K562 (cell line): Measurements from ENCODE around the gene JSRP1. TPM values are rescaled to one million over a fixed set of nuclear protein-coding genes. Genes with fewer than 3 reads are reported as not detected.
A peak's percentile ranks its signal among the peaks of the same experiment; 100 is the strongest.

Source experiments
- ATAC-seq: fragments of 200-7000 bp; cut with Tn5 transposase; 3 replicates; pipeline ENCODE4 v1.9.1; 2020; ENCODE audit warnings: moderate library complexity
- BruUV-seq: library from RNA; stranded (reverse); fragments of 400-500 nt; replicated peaks from 2 replicates; lab custom pipeline; 2021; lab: Mats Ljungman, UMichigan
- CTCF ChIA-PET: fragments of 300-600 bp; formaldehyde crosslinking; extraction: SDS; loops from one replicate; lab custom pipeline; 2021; ENCODE audit warnings: low intra/inter-chr PET ratio; lab: Yijun Ruan, JAX
- POLR2A ChIA-PET: fragments of 300-600, 350-650 bp; sonication (Branson Sonifier 250); formaldehyde crosslinking; extraction: SDS; loops from one replicate; lab custom pipeline; 2021; ENCODE audit warnings: antibody characterized with exemption, inconsistent platforms; lab: Yijun Ruan, JAX
- DNase-seq, 4 experiments: peaks; one replicate each; pipeline versions ENCODE4 v3.0.0 to v3.0.0-alpha.2; 2011 to 2018; ENCODE audit warnings: low spot score in 3 of 4, mixed read lengths in 3 of 4; ENCODE audit errors: extremely low read depth in 1 of 4
- FAIRE-seq: peaks from 2 replicates; lab custom pipeline; 2011; peaks lifted over from hg19 to GRCh38; lab: Jason Lieb, UNC
- H2AFZ ChIP-seq: 2 replicates; pipeline ENCODE4 v1.6.0; 2011; ENCODE audit warnings: low read depth, low read length, control low read depth, inconsistent platforms
- H3K27ac ChIP-seq: fragments of 200-600 bp; 3 replicates; pipeline ENCODE4 v1.8.0; 2011; ENCODE audit warnings: low read depth, mild to moderate bottlenecking, control low read depth, inconsistent platforms, low read length, moderate library complexity, mixed read lengths; ENCODE audit errors: extremely low read depth
- H3K27me3 ChIP-seq, 2 experiments: fragments of 300-600 bp in 1 of 2; 2 replicates in 1 of 2; 3 replicates in 1 of 2; pipeline versions ENCODE4 v1.6.0 to v1.8.0; 2011; ENCODE audit warnings: inconsistent platforms in 2 of 2, low read length in 2 of 2, mild to moderate bottlenecking in 1 of 2, mixed read lengths in 1 of 2, moderate library complexity in 1 of 2; ENCODE audit not compliant: control insufficient read depth in 2 of 2, insufficient read depth in 2 of 2
- H3K36me3 ChIP-seq: fragments of 300-600 bp; 3 replicates; pipeline ENCODE4 v1.8.0; 2011; ENCODE audit warnings: mild to moderate bottlenecking, low read length, inconsistent platforms; ENCODE audit not compliant: control insufficient read depth, insufficient read depth
- H3K4me1 ChIP-seq, 2 experiments: fragments of 200-600 bp in 1 of 2; replicated peaks in 1 of 2; 2 replicates in 1 of 2; 3 replicates in 1 of 2; pipeline versions ENCODE4 v1.5.1 to v1.8.0; 2011; ENCODE audit warnings: inconsistent platforms in 2 of 2, low read length in 2 of 2, mild to moderate bottlenecking in 1 of 2, mixed read lengths in 1 of 2, moderate library complexity in 1 of 2; ENCODE audit not compliant: control insufficient read depth in 2 of 2, insufficient read depth in 2 of 2
- H3K4me2 ChIP-seq: 2 replicates; pipeline ENCODE4 v1.6.1; 2011; ENCODE audit warnings: low read length, control low read depth, inconsistent platforms, mixed read lengths; ENCODE audit not compliant: insufficient read depth
- H3K4me3 ChIP-seq: fragments of 200-600 bp; sonication (generic), shearing (Covaris generic); 2 replicates; pipeline ENCODE4 v1.5.1; 2016; ENCODE audit warnings: control low read depth, inconsistent platforms
- H3K79me2 ChIP-seq: fragments of 200-600 bp; 3 replicates; pipeline ENCODE4 v1.8.0; 2011; ENCODE audit warnings: low read length, inconsistent platforms; ENCODE audit not compliant: control insufficient read depth, insufficient read depth
- H3K9ac ChIP-seq, 2 experiments: 2 replicates each; pipeline versions ENCODE4 v1.6.0 to v1.6.1; 2011; ENCODE audit warnings: low read depth in 2 of 2, low read length in 2 of 2, control low read depth in 1 of 2, inconsistent platforms in 1 of 2, mild to moderate bottlenecking in 1 of 2, mixed read lengths in 1 of 2; ENCODE audit not compliant: insufficient read depth in 1 of 2
- H3K9me1 ChIP-seq: one replicate; pipeline ENCODE4 v1.6.0; 2011; ENCODE audit warnings: inconsistent platforms, mild to moderate bottlenecking, low read length, moderate library complexity; ENCODE audit not compliant: control insufficient read depth, insufficient read depth
- H3K9me3 ChIP-seq: replicated peaks from 2 replicates; pipeline ENCODE4 v1.5.1; 2011; ENCODE audit warnings: low read depth, low read length, inconsistent platforms; ENCODE audit not compliant: control insufficient read depth, insufficient read depth
- H4K20me1 ChIP-seq: replicated peaks from 2 replicates; pipeline ENCODE4 v1.6.1; 2011; ENCODE audit warnings: low read length, inconsistent platforms, mixed read lengths; ENCODE audit not compliant: control insufficient read depth, insufficient read depth
- BCLAF1 ChIP-seq, 2 experiments: fragments of 450-650 bp in 1 of 2; IDR thresholded peaks; 2 replicates each; pipeline ENCODE4 v1.6.1; 2011 to 2017; ENCODE audit warnings: low read depth in 2 of 2, antibody characterized with exemption in 1 of 2, borderline replicate concordance in 1 of 2, low read length in 1 of 2, mild to moderate bottlenecking in 1 of 2, mixed read lengths in 1 of 2; ENCODE audit not compliant: control insufficient read depth in 1 of 2
- FOXK2 ChIP-seq, 2 experiments: fragments of 450-650 bp; IDR thresholded peaks in 1 of 2; conservative IDR thresholded peaks in 1 of 2; 2 replicates each; pipeline ENCODE4 v1.6.1; 2016; ENCODE audit warnings: low read depth in 2 of 2, mild to moderate bottlenecking in 1 of 2
- KDM1A ChIP-seq, 2 experiments: fragments of 450-650 bp; IDR thresholded peaks; 2 replicates each; pipeline ENCODE4 v1.6.1; 2016; ENCODE audit warnings: mild to moderate bottlenecking in 2 of 2
- MITF ChIP-seq: IDR thresholded peaks from 2 replicates; pipeline ENCODE4 v1.6.1; 2014; ENCODE audit warnings: antibody characterized with exemption
- MXI1 ChIP-seq: IDR thresholded peaks from 2 replicates; pipeline ENCODE4 v1.6.1; 2011; ENCODE audit warnings: low read depth, mild to moderate bottlenecking, improper control_type of control experiment, low read length
- NFATC3 ChIP-seq: fragments of 450-650 bp; IDR thresholded peaks from 2 replicates; pipeline ENCODE4 v1.6.1; 2017; ENCODE audit warnings: mild to moderate bottlenecking
- NR4A1 ChIP-seq, 2 experiments: fragments of 250-450 bp in 1 of 2; fragments of 450-650 bp in 1 of 2; sonication (Bioruptor Pico) in 1 of 2; IDR thresholded peaks; 2 replicates each; pipeline versions ENCODE4 v1.4.0 to v1.6.1; 2016 to 2020; ENCODE audit warnings: mild to moderate bottlenecking in 2 of 2, missing compliant biosample characterization in 1 of 2, missing genetic modification characterization in 1 of 2, moderate library complexity in 1 of 2
- PHF20 ChIP-seq: fragments of 450-650 bp; IDR thresholded peaks from 2 replicates; pipeline ENCODE4 v1.6.1; 2018; ENCODE audit not compliant: partially characterized antibody
- RERE ChIP-seq: sonication (generic); formaldehyde crosslinking; IDR thresholded peaks from 2 replicates; pipeline ENCODE4 v1.8.0; 2023; ENCODE audit warnings: missing genetic modification reagents, mild to moderate bottlenecking, borderline replicate concordance
- THAP7 ChIP-seq: fragments of 250-450 bp; sonication (Bioruptor Pico); IDR thresholded peaks from 2 replicates; pipeline ENCODE4 v1.5.0; 2021
- ZNF436 ChIP-seq: fragments of 250-450, 450-650 bp; sonication (Bioruptor Pico); formaldehyde crosslinking; IDR thresholded peaks from 2 replicates; pipeline ENCODE4 v1.7.0; 2020; ENCODE audit warnings: mild to moderate bottlenecking
- WGBS: fragments of 100-300 bp; shearing (Covaris generic); methylation state at CpG from one replicate; pipeline ENCODE4 v1.1.6; 2016; ENCODE audit warnings: low coverage, mixed read lengths; ENCODE audit not compliant: insufficient coverage; ENCODE audit errors: missing lambda C conversion rate; 5-methylcytosine and 5-hydroxymethylcytosine counted together
- in situ Hi-C: fragments of 300-500 bp; cut with MboI; formaldehyde crosslinking; loops from 4 replicates; pipeline ENCODE4 v1.15.0; 2018; ENCODE audit warnings: inconsistent platforms, mixed read lengths
- intact Hi-C: fragments of 100-400 bp; cut with micrococcal nuclease; formaldehyde crosslinking; loops from 2 replicates; pipeline ENCODE4 v1.14.2; 2022
- polyA plus RNA-seq, 8 experiments: library from polyadenylated mRNA; depleted of rRNA in 4 of 8; stranded (reverse) in 5 of 8; unstranded in 3 of 8; fragments of >200 nt; fragmentation: Nextera tagmentation in 2 of 8; fragmentation: Illumina TruSeq in 1 of 8; extraction: Ambion mirVana in 2 of 8; extraction: Trizol in 1 of 8; gene quantifications; 2 replicates each; pipeline versions ENCODE4 v1.2.1 to v1.2.3, GENCODE V29; 2011 to 2014; ENCODE audit warnings: inconsistent platforms in 1 of 8, missing spikeins in 1 of 8
- total RNA-seq, 7 experiments: library from RNA; depleted of rRNA in 6 of 7; stranded (reverse); fragments of >200 nt in 6 of 7; fragmentation: Illumina TruSeq in 2 of 7; extraction: Trizol in 2 of 7; gene quantifications; 2 replicates each; pipeline versions ENCODE4 v1.2.1 to v1.2.3, GENCODE V29; 2011 to 2021; ENCODE audit warnings: low replicate concordance in 1 of 7

JSRP1 gene
- total and polyA plus RNA-seq, 9 of the 15 experiments (the other 6 are each of a cell fraction or from before 2014, with no cell fraction given), result 0.08 to 1.2 (median 0.51) TPM; not detected in 4

GRCh38 chr19:2234996-2235380, 21.2 kb downstream of the JSRP1 start:
- Histone ChIP-seq H3K36me3 (peaks cover 57% of the 10 kb centered on the region; the same call in 2 of the 3 replicates), H3K9me3 (no peaks in the 10 kb centered on the region), H3K9ac (peak overlapping the region; percentile 90 to 98), H3K4me2 (peak overlapping the region; percentile 94), H3K9me1 (peaks cover 3% of the 10 kb centered on the region), H3K4me3 (peak overlapping the region; percentile 97), H4K20me1 (peaks cover 33% of the 10 kb centered on the region), H3K4me1 (peaks cover 13 to 71% of the 10 kb centered on the region in 2 experiments), H3K79me2 (peaks cover 73% of the 10 kb centered on the region), H3K27ac (peak overlapping the region; percentile 98), H2AFZ (no peak overlapping the region), H3K27me3 (no peaks in the 10 kb centered on the region)
- ATAC-seq, result no peak
- POLR2A ChIA-PET, result interaction anchor here (0.5 to 1.3 kb wide), 5 partner anchors 8 to 95 kb away, joined by 3 to 6 read pairs (median 3); no protein-coding TSS in a partner anchor
- DNase-seq, result no peak
- BruUV-seq, result no TSS peak
- CTCF ChIA-PET, result no interaction called here
- FAIRE-seq, result no peak
- in situ Hi-C loops, result loop anchor here (5.0 to 10.0 kb wide), 3 partner anchors 37 to 162 kb away; no protein-coding TSS in a partner anchor
- 21% methylated on average over 6 of the region's 6 CpGs for WGBS
- intact Hi-C loops, result loop anchor here (1.0 kb wide), 1 partner anchor 79 kb away; no protein-coding TSS in a partner anchor
- no peak for TF ChIP-seq FOXK2 (conservative IDR thresholded peaks at IDR 0.05 in 1 of 2, IDR thresholded peaks at IDR 0.05 in 1 of 2; ENCODE audit: low read depth in 2 of 2)
- TF ChIP-seq THAP7 (CRISPR knock-in tag), result no peak
- no peak for TF ChIP-seq MXI1
- TF ChIP-seq BCLAF1 (IDR thresholded peaks at IDR 0.05; ENCODE audit: borderline replicate concordance in 1 of 2, control insufficient read depth in 1 of 2, low read depth in 2 of 2, low read length in 1 of 2), result no peak
- no peak for TF ChIP-seq NFATC3
- TF ChIP-seq MITF, result no peak
- no peak for TF ChIP-seq RERE (CRISPR knock-in tag)
- no peak for TF ChIP-seq NR4A1 (CRISPR knock-in tag; IDR thresholded peaks at IDR 0.05)
- no peak for TF ChIP-seq NR4A1 (tag; IDR thresholded peaks at IDR 0.05)
- TF ChIP-seq ZNF436 (CRISPR knock-in tag), result no peak
- TF ChIP-seq PHF20, result no peak
- no peak for TF ChIP-seq KDM1A (IDR thresholded peaks at IDR 0.05)
